HepG2 (cell line): Measurements from ENCODE around the gene RAD52. TPM values are rescaled to one million over a fixed set of nuclear protein-coding genes. Genes with fewer than 3 reads are reported as not detected.

Experiments
- ARID2 ChIP-seq: sonication (generic); formaldehyde crosslinking; IDR thresholded peaks from 2 replicates; pipeline ENCODE4 v1.8.1; 2022; ENCODE audit warnings: mild to moderate bottlenecking, missing genetic modification reagents, borderline replicate concordance
- ATF1 ChIP-seq: IDR thresholded peaks from 2 replicates; pipeline ENCODE4 v1.6.1; 2016; ENCODE audit warnings: mild to moderate bottlenecking, control low read depth
- BCL6 ChIP-seq: IDR thresholded peaks from 2 replicates; pipeline ENCODE4 v1.6.1; 2016; ENCODE audit warnings: missing genetic modification reagents, missing compliant biosample characterization
- CREBL2 ChIP-seq: sonication (generic); formaldehyde crosslinking; IDR thresholded peaks from 2 replicates; pipeline ENCODE4 v1.8.1; 2023; ENCODE audit warnings: missing genetic modification reagents, mild to moderate bottlenecking, borderline replicate concordance
- ELF1 ChIP-seq: sonication (generic); formaldehyde crosslinking; IDR thresholded peaks from 2 replicates; pipeline ENCODE4 v1.4.0; 2020; ENCODE audit warnings: missing genetic modification reagents
- FOXO1 ChIP-seq: sonication (generic); formaldehyde crosslinking; IDR thresholded peaks from 2 replicates; pipeline ENCODE4 v1.4.0; 2020; ENCODE audit warnings: missing genetic modification reagents
- GABPB1 ChIP-seq: IDR thresholded peaks from 2 replicates; pipeline ENCODE4 v1.6.1; 2016; ENCODE audit warnings: mild to moderate bottlenecking, missing genetic modification reagents, moderate library complexity, missing compliant biosample characterization
- KMT2A ChIP-seq: sonication (generic); formaldehyde crosslinking; IDR thresholded peaks from 2 replicates; pipeline ENCODE4 v1.4.0; 2020; ENCODE audit warnings: missing genetic modification reagents
- MEF2D ChIP-seq: sonication (generic); formaldehyde crosslinking; IDR thresholded peaks from 2 replicates; pipeline ENCODE4 v1.5.1; 2020; ENCODE audit warnings: mild to moderate bottlenecking, missing genetic modification reagents
- MXD1 ChIP-seq: sonication (generic); formaldehyde crosslinking; IDR thresholded peaks from 2 replicates; pipeline ENCODE4 v1.4.0; 2020; ENCODE audit warnings: mild to moderate bottlenecking, missing genetic modification reagents
- RARA ChIP-seq: IDR thresholded peaks from 2 replicates; pipeline ENCODE4 v1.6.1; 2016; ENCODE audit warnings: missing genetic modification reagents, missing compliant biosample characterization
- REPIN1 ChIP-seq: sonication (generic); formaldehyde crosslinking; IDR thresholded peaks from 2 replicates; pipeline ENCODE4 v1.8.0; 2022; ENCODE audit warnings: missing genetic modification reagents, low read depth, mild to moderate bottlenecking, borderline replicate concordance
- SRF ChIP-seq: IDR thresholded peaks from 2 replicates; pipeline ENCODE4 v1.6.1; 2011; ENCODE audit warnings: mild to moderate bottlenecking, low read depth, low read length, moderate library complexity
- SRSF1 ChIP-seq: fragments of 200-400 bp; formaldehyde crosslinking; optimal IDR thresholded peaks from 2 replicates; pipeline ENCODE3; 2017; ENCODE audit warnings: mild to moderate bottlenecking, low read depth, low read length, moderate library complexity
- TOE1 ChIP-seq: sonication (generic); formaldehyde crosslinking; IDR thresholded peaks from 2 replicates; pipeline ENCODE4 v1.4.0; 2020; ENCODE audit warnings: mild to moderate bottlenecking, missing genetic modification reagents
- ZBTB21 ChIP-seq: sonication (generic); formaldehyde crosslinking; IDR thresholded peaks from 2 replicates; pipeline ENCODE4 v1.4.0; 2020; ENCODE audit warnings: missing genetic modification reagents
- ZBTB39 ChIP-seq: sonication (generic); formaldehyde crosslinking; IDR thresholded peaks from 2 replicates; pipeline ENCODE4 v1.5.0; 2020; ENCODE audit warnings: missing genetic modification reagents
- ZBTB49 ChIP-seq: sonication (generic); formaldehyde crosslinking; IDR thresholded peaks from 2 replicates; pipeline ENCODE4 v1.4.0; 2020; ENCODE audit warnings: missing genetic modification reagents, borderline replicate concordance
- ZNF225 ChIP-seq: sonication (generic); formaldehyde crosslinking; IDR thresholded peaks from 2 replicates; pipeline ENCODE4 v1.4.0; 2020; ENCODE audit warnings: mild to moderate bottlenecking, missing genetic modification reagents
- ZNF3 ChIP-seq: IDR thresholded peaks from 2 replicates; pipeline ENCODE4 v1.7.0; 2017; ENCODE audit warnings: inconsistent platforms
- ZNF326 ChIP-seq: sonication (generic); formaldehyde crosslinking; IDR thresholded peaks from 2 replicates; pipeline ENCODE4 v1.4.0; 2020; ENCODE audit warnings: missing genetic modification reagents, borderline replicate concordance
- ZNF44 ChIP-seq: sonication (generic); formaldehyde crosslinking; IDR thresholded peaks from 2 replicates; pipeline ENCODE4 v1.5.1; 2020; ENCODE audit warnings: mild to moderate bottlenecking, missing genetic modification reagents
- ZNF883 ChIP-seq: sonication (generic); formaldehyde crosslinking; IDR thresholded peaks from 2 replicates; pipeline ENCODE4 v1.5.1; 2020; ENCODE audit warnings: mild to moderate bottlenecking, missing genetic modification reagents; ENCODE audit errors: not compliant biosample characterization
- ZSCAN22 ChIP-seq: sonication (generic); formaldehyde crosslinking; IDR thresholded peaks from 2 replicates; pipeline ENCODE4 v1.4.0; 2020; ENCODE audit warnings: mild to moderate bottlenecking, missing genetic modification reagents
- ZSCAN29 ChIP-seq: sonication (generic); formaldehyde crosslinking; conservative IDR thresholded peaks from 2 replicates; pipeline ENCODE4 v1.4.0; 2020; ENCODE audit warnings: mild to moderate bottlenecking, missing genetic modification reagents
- polyA plus RNA-seq, 8 experiments: library from polyadenylated mRNA; depleted of rRNA in 3 of 8; stranded (reverse) in 7 of 8; unstranded in 1 of 8; fragments of >200 nt; fragmentation: Illumina TruSeq in 4 of 8; extraction: Trizol in 4 of 8; gene quantifications; 2 replicates each; pipeline versions ENCODE4 v1.2.1 to v1.2.3, GENCODE V29; 2011 to 2016; ENCODE audit warnings: low read depth in 4 of 8, missing spikeins in 1 of 8, mixed read lengths in 1 of 8; ENCODE audit not compliant: insufficient read depth in 1 of 8
- total RNA-seq, 5 experiments: library from RNA; depleted of rRNA; stranded (reverse); fragments of >200 nt; fragmentation: Illumina TruSeq; extraction: Trizol; gene quantifications; 2 replicates each; pipeline ENCODE4 v1.2.3, GENCODE V29; 2016; ENCODE audit warnings: low read depth in 1 of 5

The RAD52 gene
- total and polyA plus RNA-seq, 2 of the 13 experiments (the other 11 are each of a cell fraction or from before 2014, with no cell fraction given), result 14.3 to 19.9 TPM

GRCh38 chr12:949453-950191 is at the start of gene RAD52 (continued):
- TF ChIP-seq ZBTB49 (CRISPR knock-in tag), result no peak
- TF ChIP-seq BCL6 (CRISPR knock-in tag), result peak; percentile 33; the same call in 1 of the 2 replicates
- peak; percentile 69; the same call in 1 of the 2 replicates for TF ChIP-seq ZSCAN29 (CRISPR knock-in tag)
- 0 out of 2 replicates have a peak, but pooled peaks have one; percentile 22 for TF ChIP-seq ZNF44 (CRISPR knock-in tag)
- peak; percentile 79 for TF ChIP-seq ELF1 (CRISPR knock-in tag)
- peak; percentile 87 for TF ChIP-seq GABPB1 (CRISPR knock-in tag)
- TF ChIP-seq ZNF326, result no peak
- peak; percentile 80; the same call in 1 of the 2 replicates for TF ChIP-seq TOE1 (CRISPR knock-in tag)
- TF ChIP-seq REPIN1, result peak; percentile 97
- peak; percentile 14; the same call in 1 of the 2 replicates for TF ChIP-seq SRF
- no peak for TF ChIP-seq ATF1
- no peak for TF ChIP-seq ZNF225 (CRISPR knock-in tag)
- peak; percentile 90 for TF ChIP-seq MEF2D (CRISPR knock-in tag)
- TF ChIP-seq ZNF3, result no peak
- TF ChIP-seq ZBTB39 (CRISPR knock-in tag), result no peak
- TF ChIP-seq ZSCAN22, result 0 out of 2 replicates have a peak, but pooled peaks have one; percentile 14
- no peak; the same call in 1 of the 2 replicates for TF ChIP-seq KMT2A (CRISPR knock-in tag)
- TF ChIP-seq ZNF883, result no peak
- TF ChIP-seq MXD1, result peak; percentile 42; the same call in 1 of the 2 replicates
- TF ChIP-seq FOXO1 (CRISPR knock-in tag), result peak; percentile 26; the same call in 1 of the 2 replicates
- no peak for TF ChIP-seq CREBL2
- TF ChIP-seq ZBTB21 (CRISPR knock-in tag), result 0 out of 2 replicates have a peak, but pooled peaks have one; percentile 13
- no peak for TF ChIP-seq ARID2 (CRISPR knock-in tag)
- no peak; the same call in 1 of the 2 replicates for TF ChIP-seq RARA (CRISPR knock-in tag)
- peak; percentile 66 for TF ChIP-seq SRSF1
